K562 (cell line): Measurements from ENCODE around the gene RERE. TPM values are rescaled to one million over a fixed set of nuclear protein-coding genes. Genes with fewer than 3 reads are reported as not detected.

Source experiments
- ATAC-seq: fragments of 200-7000 bp; cut with Tn5 transposase; 3 replicates; pipeline ENCODE4 v1.9.1; 2020; ENCODE audit warnings: moderate library complexity
- BruUV-seq: library from RNA; stranded (reverse); fragments of 400-500 nt; replicated peaks from 2 replicates; lab custom pipeline; 2021; lab: Mats Ljungman, UMichigan
- CTCF ChIA-PET: fragments of 300-600 bp; formaldehyde crosslinking; extraction: SDS; loops from one replicate; lab custom pipeline; 2021; ENCODE audit warnings: low intra/inter-chr PET ratio; lab: Yijun Ruan, JAX
- POLR2A ChIA-PET: fragments of 300-600, 350-650 bp; sonication (Branson Sonifier 250); formaldehyde crosslinking; extraction: SDS; loops from one replicate; lab custom pipeline; 2021; ENCODE audit warnings: antibody characterized with exemption, inconsistent platforms; lab: Yijun Ruan, JAX
- DNase-seq, 4 experiments: peaks; one replicate each; pipeline versions ENCODE4 v3.0.0 to v3.0.0-alpha.2; 2011 to 2018; ENCODE audit warnings: low spot score in 3 of 4, mixed read lengths in 3 of 4; ENCODE audit errors: extremely low read depth in 1 of 4
- FAIRE-seq: peaks from 2 replicates; lab custom pipeline; 2011; peaks lifted over from hg19 to GRCh38; lab: Jason Lieb, UNC
- H2AFZ ChIP-seq: 2 replicates; pipeline ENCODE4 v1.6.0; 2011; ENCODE audit warnings: low read depth, low read length, control low read depth, inconsistent platforms
- H3K27ac ChIP-seq: fragments of 200-600 bp; 3 replicates; pipeline ENCODE4 v1.8.0; 2011; ENCODE audit warnings: low read depth, mild to moderate bottlenecking, control low read depth, inconsistent platforms, low read length, moderate library complexity, mixed read lengths; ENCODE audit errors: extremely low read depth
- H3K27me3 ChIP-seq, 2 experiments: fragments of 300-600 bp in 1 of 2; 2 replicates in 1 of 2; 3 replicates in 1 of 2; pipeline versions ENCODE4 v1.6.0 to v1.8.0; 2011; ENCODE audit warnings: inconsistent platforms in 2 of 2, low read length in 2 of 2, mild to moderate bottlenecking in 1 of 2, mixed read lengths in 1 of 2, moderate library complexity in 1 of 2; ENCODE audit not compliant: control insufficient read depth in 2 of 2, insufficient read depth in 2 of 2
- H3K36me3 ChIP-seq: fragments of 300-600 bp; 3 replicates; pipeline ENCODE4 v1.8.0; 2011; ENCODE audit warnings: mild to moderate bottlenecking, low read length, inconsistent platforms; ENCODE audit not compliant: control insufficient read depth, insufficient read depth
- H3K4me1 ChIP-seq, 2 experiments: fragments of 200-600 bp in 1 of 2; replicated peaks in 1 of 2; 2 replicates in 1 of 2; 3 replicates in 1 of 2; pipeline versions ENCODE4 v1.5.1 to v1.8.0; 2011; ENCODE audit warnings: inconsistent platforms in 2 of 2, low read length in 2 of 2, mild to moderate bottlenecking in 1 of 2, mixed read lengths in 1 of 2, moderate library complexity in 1 of 2; ENCODE audit not compliant: control insufficient read depth in 2 of 2, insufficient read depth in 2 of 2
- H3K4me2 ChIP-seq: 2 replicates; pipeline ENCODE4 v1.6.1; 2011; ENCODE audit warnings: low read length, control low read depth, inconsistent platforms, mixed read lengths; ENCODE audit not compliant: insufficient read depth
- H3K4me3 ChIP-seq: fragments of 200-600 bp; sonication (generic), shearing (Covaris generic); 2 replicates; pipeline ENCODE4 v1.5.1; 2016; ENCODE audit warnings: control low read depth, inconsistent platforms
- H3K79me2 ChIP-seq: fragments of 200-600 bp; 3 replicates; pipeline ENCODE4 v1.8.0; 2011; ENCODE audit warnings: low read length, inconsistent platforms; ENCODE audit not compliant: control insufficient read depth, insufficient read depth
- H3K9ac ChIP-seq, 2 experiments: 2 replicates each; pipeline versions ENCODE4 v1.6.0 to v1.6.1; 2011; ENCODE audit warnings: low read depth in 2 of 2, low read length in 2 of 2, control low read depth in 1 of 2, inconsistent platforms in 1 of 2, mild to moderate bottlenecking in 1 of 2, mixed read lengths in 1 of 2; ENCODE audit not compliant: insufficient read depth in 1 of 2
- H3K9me1 ChIP-seq: one replicate; pipeline ENCODE4 v1.6.0; 2011; ENCODE audit warnings: inconsistent platforms, mild to moderate bottlenecking, low read length, moderate library complexity; ENCODE audit not compliant: control insufficient read depth, insufficient read depth
- H3K9me3 ChIP-seq: replicated peaks from 2 replicates; pipeline ENCODE4 v1.5.1; 2011; ENCODE audit warnings: low read depth, low read length, inconsistent platforms; ENCODE audit not compliant: control insufficient read depth, insufficient read depth
- H4K20me1 ChIP-seq: replicated peaks from 2 replicates; pipeline ENCODE4 v1.6.1; 2011; ENCODE audit warnings: low read length, inconsistent platforms, mixed read lengths; ENCODE audit not compliant: control insufficient read depth, insufficient read depth
- ARHGAP35 ChIP-seq: fragments of 450-650 bp; IDR thresholded peaks from 2 replicates; pipeline ENCODE4 v1.6.1; 2018; ENCODE audit not compliant: partially characterized antibody
- CEBPB ChIP-seq: fragments of 450-650 bp; IDR thresholded peaks from 2 replicates; pipeline ENCODE4 v1.6.1; 2016; ENCODE audit warnings: missing genetic modification characterization, missing compliant biosample characterization
- EZH2 ChIP-seq: IDR thresholded peaks from 2 replicates; pipeline ENCODE4 v1.6.1; 2012; ENCODE audit warnings: low read depth, mild to moderate bottlenecking, inconsistent platforms, low read length, borderline replicate concordance
- NRF1 ChIP-seq, 2 experiments: fragments of 450-650 bp; IDR thresholded peaks in 1 of 2; conservative IDR thresholded peaks in 1 of 2; 2 replicates each; pipeline ENCODE4 v1.6.1; 2014; ENCODE audit warnings: mild to moderate bottlenecking in 2 of 2
- THRAP3 ChIP-seq: fragments of 450-650 bp; IDR thresholded peaks from 2 replicates; pipeline ENCODE4 v1.6.1; 2016; ENCODE audit warnings: mild to moderate bottlenecking, inconsistent platforms, borderline replicate concordance
- ZFP36 ChIP-seq: fragments of 150-350 bp; IDR thresholded peaks from 2 replicates; pipeline ENCODE4 v1.6.1; 2018; ENCODE audit warnings: low read length, low read depth; ENCODE audit not compliant: partially characterized antibody
- WGBS: fragments of 100-300 bp; shearing (Covaris generic); methylation state at CpG from one replicate; pipeline ENCODE4 v1.1.6; 2016; ENCODE audit warnings: low coverage, mixed read lengths; ENCODE audit not compliant: insufficient coverage; ENCODE audit errors: missing lambda C conversion rate; 5-methylcytosine and 5-hydroxymethylcytosine counted together
- in situ Hi-C: fragments of 300-500 bp; cut with MboI; formaldehyde crosslinking; loops from 4 replicates; pipeline ENCODE4 v1.15.0; 2018; ENCODE audit warnings: inconsistent platforms, mixed read lengths
- intact Hi-C: fragments of 100-400 bp; cut with micrococcal nuclease; formaldehyde crosslinking; loops from 2 replicates; pipeline ENCODE4 v1.14.2; 2022
- polyA plus RNA-seq, 8 experiments: library from polyadenylated mRNA; depleted of rRNA in 4 of 8; stranded (reverse) in 5 of 8; unstranded in 3 of 8; fragments of >200 nt; fragmentation: Nextera tagmentation in 2 of 8; fragmentation: Illumina TruSeq in 1 of 8; extraction: Ambion mirVana in 2 of 8; extraction: Trizol in 1 of 8; gene quantifications; 2 replicates each; pipeline versions ENCODE4 v1.2.1 to v1.2.3, GENCODE V29; 2011 to 2014; ENCODE audit warnings: inconsistent platforms in 1 of 8, missing spikeins in 1 of 8
- total RNA-seq, 7 experiments: library from RNA; depleted of rRNA in 6 of 7; stranded (reverse); fragments of >200 nt in 6 of 7; fragmentation: Illumina TruSeq in 2 of 7; extraction: Trizol in 2 of 7; gene quantifications; 2 replicates each; pipeline versions ENCODE4 v1.2.1 to v1.2.3, GENCODE V29; 2011 to 2021; ENCODE audit warnings: low replicate concordance in 1 of 7

RERE gene
- total and polyA plus RNA-seq, 9 of the 15 experiments (the other 6 are each of a cell fraction or from before 2014, with no cell fraction given), result 3.0 to 51.5 (median 13.4) TPM

DNA sequence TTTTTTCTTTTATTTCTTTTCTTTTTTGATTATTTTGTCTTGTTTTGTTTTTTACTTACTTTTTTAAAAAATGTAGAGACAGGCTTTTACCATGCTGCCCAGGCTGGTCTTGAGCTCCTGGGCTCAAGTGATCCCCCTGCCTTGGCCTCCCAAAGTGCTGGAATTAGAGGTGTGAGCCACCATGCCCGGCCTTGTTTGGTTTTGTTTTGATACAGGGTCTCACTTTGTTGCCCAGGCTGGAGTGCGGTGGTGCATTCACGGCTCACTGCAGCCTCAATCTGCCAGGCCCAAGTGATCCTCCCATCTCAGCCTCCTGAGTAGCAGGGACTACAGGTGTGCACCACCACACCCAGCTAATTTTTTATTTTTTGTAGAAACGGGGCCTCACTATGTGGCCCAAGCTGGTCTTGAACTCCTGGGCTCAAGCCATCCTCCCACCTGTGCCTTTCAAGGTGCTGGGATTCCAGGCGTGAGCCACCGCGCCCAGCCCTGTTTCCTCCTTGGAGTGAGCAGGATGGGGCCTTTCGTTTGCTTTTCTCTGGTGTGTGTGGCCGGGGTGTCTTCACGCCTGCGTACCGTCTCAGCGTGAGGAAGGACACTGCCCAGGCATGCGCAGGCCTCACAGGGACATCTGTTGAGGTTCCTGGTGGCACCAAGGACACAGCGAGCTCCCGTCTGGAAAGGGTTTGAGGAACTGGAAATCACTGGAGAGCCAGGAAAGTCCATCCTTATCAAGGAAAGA lies 484.0 kb downstream of the RERE start:
- H3K36me3 ChIP-seq, result no peaks in the 10 kb centered on the region
- no peak overlapping the region for H3K27ac ChIP-seq
- H3K9ac ChIP-seq, result no peak overlapping the region
- DNase-seq (no peak), FAIRE-seq (no peak)
- no peaks in the 10 kb centered on the region for H3K9me1 ChIP-seq
- CTCF ChIA-PET, result no interaction called here
- no peak overlapping the region for H3K4me3 ChIP-seq
- H3K79me2 ChIP-seq, result no peaks in the 10 kb centered on the region
- H2AFZ ChIP-seq, result no peak overlapping the region
- peaks cover 0 to 19% of the 10 kb centered on the region in 2 experiments; a peak in 1 of 5 replicates for H3K4me1 ChIP-seq
- no peak overlapping the region for H3K4me2 ChIP-seq
- TF ChIP-seq CEBPB (tag) (no peak), NRF1 (conservative IDR thresholded peaks at IDR 0.05 in 1 of 2, IDR thresholded peaks at IDR 0.05 in 1 of 2) (peak; percentile 48 to 50)
- TF ChIP-seq, all 486 proteins: peak for 1
- WGBS, result 12% methylated on average over 13 of the region's 16 CpGs
- Histone ChIP-seq H3K27me3 (peaks cover 64 to 91% of the 10 kb centered on the region in 2 experiments), H3K9me3 (no peaks in the 10 kb centered on the region), H4K20me1 (peaks cover 8% of the 10 kb centered on the region; the same call in 1 of the 2 replicates)
- in situ Hi-C loops (no loop called here), intact Hi-C loops (no loop called here)
- POLR2A ChIA-PET, result interaction anchor here (0.6 kb wide), 1 partner anchor 430 kb away, joined by 3 read pairs; no protein-coding TSS in a partner anchor
- BruUV-seq, result no TSS peak
- no peak for ATAC-seq

DNA sequence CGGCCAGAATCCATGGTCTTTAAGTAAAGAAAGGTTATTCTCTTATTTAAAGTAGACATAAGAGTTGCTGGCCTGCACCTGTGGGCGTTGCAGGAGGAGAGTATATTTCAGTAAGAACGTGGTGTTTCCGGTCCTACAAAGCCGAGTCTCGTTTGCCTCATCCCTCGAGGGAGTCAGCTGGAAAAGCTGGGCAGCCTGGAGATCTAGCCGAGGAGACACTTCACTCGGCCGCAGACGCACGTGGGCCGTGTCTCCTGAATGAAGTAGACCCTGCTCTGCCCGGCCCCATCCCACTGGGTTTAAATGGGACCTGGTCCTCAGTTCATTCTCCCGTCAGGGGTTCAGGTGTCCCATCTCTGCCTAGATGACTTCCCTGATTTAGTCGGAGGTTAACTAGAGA lies 484.6 kb downstream of the RERE start:
- no peak for FAIRE-seq
- POLR2A ChIA-PET, result interaction anchor here (0.6 kb wide), 1 partner anchor 429 kb away, joined by 3 read pairs; no protein-coding TSS in a partner anchor
- TF ChIP-seq THRAP3, result no peak
- TF ChIP-seq ZFP36, result no peak
- TF ChIP-seq EZH2, result no peak
- TF ChIP-seq ARHGAP35, result no peak
- TF ChIP-seq, all 486 proteins: peak for 0

More for the DNA sequence above, 484.6 kb downstream of the RERE start:
- intact Hi-C loops, result no loop called here
- 12% methylated on average over 16 of the region's 16 CpGs for WGBS
- peaks cover 8% of the 10 kb centered on the region for H4K20me1 ChIP-seq
- no peaks in the 10 kb centered on the region for H3K79me2 ChIP-seq
- H3K27me3 ChIP-seq, result peaks cover 64 to 93% of the 10 kb centered on the region in 2 experiments
- DNase-seq, result no peak
- no peaks in the 10 kb centered on the region for H3K36me3 ChIP-seq
- H3K9me1 ChIP-seq, result no peaks in the 10 kb centered on the region
- BruUV-seq, result no TSS peak
- no peak for ATAC-seq
- CTCF ChIA-PET, result interaction anchor here (0.7 kb wide), 1 partner anchor 663 kb away, joined by 6 read pairs; no protein-coding TSS in a partner anchor
- no peak overlapping the region for H3K4me3 ChIP-seq
- no peak overlapping the region; a peak in 1 of 4 replicates for H3K9ac ChIP-seq
- no peak overlapping the region for H3K4me2 ChIP-seq
- no peak overlapping the region for H3K27ac ChIP-seq
- H3K4me1 ChIP-seq, result peaks cover 0 to 19% of the 10 kb centered on the region in 2 experiments; a peak in 1 of 5 replicates
- H3K9me3 ChIP-seq, result no peaks in the 10 kb centered on the region
- H2AFZ ChIP-seq, result no peak overlapping the region
- in situ Hi-C loops, result no loop called here
